ENCODE measurements around the gene ADORA1.

Gene ADORA1

GRCh38 chr1:203095061-203095690 is 32.4 kb upstream of the ADORA1 start:
- DNase-seq = no peak

GRCh38 chr1:203096566-203096965 is 31.0 kb upstream of the ADORA1 start:
- no peak for DNase-seq

- DNase-seq = no peak
These were observed 30.5 kb upstream of the ADORA1 start for GRCh38 chr1:203097001-203097400.

DNA sequence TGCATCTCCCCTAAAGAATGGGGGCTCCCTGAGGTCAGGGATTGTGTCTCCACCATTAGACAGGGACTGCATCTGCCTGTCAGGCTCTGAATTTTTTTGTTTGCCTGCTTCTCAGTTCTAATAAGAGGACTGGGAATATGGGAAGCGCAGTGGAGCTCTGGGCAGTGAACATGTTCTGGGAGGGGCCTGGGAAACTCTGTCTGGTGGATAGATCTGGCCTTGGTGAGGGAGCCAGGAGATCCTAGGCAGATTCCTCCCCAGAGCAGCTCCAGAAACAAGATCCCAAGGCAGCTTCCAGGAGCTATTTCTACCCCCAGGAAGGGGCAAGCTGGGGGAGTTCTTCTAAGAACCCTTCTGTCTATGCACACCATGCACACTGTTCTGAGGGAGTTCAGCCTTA is 29.1 kb upstream of the ADORA1 start:
- no peak for DNase-seq

GRCh38 chr1:203098914-203099520 is 28.5 kb upstream of the ADORA1 start:
- DNase-seq = no peak

DNA sequence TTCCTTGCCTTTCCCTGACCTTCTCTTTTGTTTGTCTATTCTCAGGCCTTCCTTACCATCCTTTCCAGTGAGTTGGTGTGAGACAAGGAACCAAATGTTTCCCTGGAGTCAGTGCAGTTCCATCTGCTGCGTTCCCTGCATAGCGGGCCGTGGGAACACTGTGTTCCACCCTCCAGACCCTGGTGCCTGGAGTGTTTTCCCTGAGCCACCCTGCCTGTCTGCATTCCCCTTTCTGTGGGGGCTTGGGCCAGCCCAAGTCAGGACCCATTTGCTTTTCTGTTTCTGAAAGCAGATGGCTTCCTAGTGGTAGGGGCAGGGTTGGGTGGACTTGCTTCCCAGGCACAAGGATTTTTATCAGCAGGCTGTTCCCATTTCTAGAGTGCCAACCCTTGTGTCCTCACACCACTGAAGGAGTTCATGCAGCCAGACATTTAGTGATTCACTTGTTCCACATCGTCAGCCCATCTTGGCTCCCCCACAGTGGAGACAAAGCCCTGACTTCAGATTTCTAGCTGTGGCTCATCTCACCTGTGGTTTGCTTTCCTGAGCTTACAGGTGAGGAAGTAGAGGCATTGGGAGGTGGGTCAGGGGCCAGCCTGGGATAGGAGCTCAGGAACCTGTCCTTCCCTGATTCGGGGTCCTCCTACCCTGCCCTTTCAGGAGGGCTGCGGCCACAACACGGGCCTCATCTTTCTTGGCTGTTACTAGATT is 27.6 kb upstream of the ADORA1 start:
- no peak for DNase-seq

DNA sequence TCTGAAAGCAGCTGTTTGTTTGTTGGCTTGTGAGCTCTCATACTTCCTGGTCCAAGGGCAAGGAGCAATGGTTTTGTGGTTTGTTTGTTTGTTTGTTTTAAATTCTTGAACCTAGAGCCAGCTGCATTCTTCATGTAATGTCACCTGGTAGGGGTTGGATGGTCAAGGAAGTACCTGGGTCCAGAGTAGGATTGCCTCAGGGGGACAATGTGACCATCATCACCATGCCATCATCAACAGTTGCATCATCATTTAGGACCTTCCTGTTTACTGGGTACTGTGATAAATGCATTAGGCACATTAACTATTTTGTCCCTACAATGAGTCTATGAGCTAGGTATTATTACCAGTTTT is 27.0 kb upstream of the ADORA1 start:
- DNase-seq = no peak

DNA sequence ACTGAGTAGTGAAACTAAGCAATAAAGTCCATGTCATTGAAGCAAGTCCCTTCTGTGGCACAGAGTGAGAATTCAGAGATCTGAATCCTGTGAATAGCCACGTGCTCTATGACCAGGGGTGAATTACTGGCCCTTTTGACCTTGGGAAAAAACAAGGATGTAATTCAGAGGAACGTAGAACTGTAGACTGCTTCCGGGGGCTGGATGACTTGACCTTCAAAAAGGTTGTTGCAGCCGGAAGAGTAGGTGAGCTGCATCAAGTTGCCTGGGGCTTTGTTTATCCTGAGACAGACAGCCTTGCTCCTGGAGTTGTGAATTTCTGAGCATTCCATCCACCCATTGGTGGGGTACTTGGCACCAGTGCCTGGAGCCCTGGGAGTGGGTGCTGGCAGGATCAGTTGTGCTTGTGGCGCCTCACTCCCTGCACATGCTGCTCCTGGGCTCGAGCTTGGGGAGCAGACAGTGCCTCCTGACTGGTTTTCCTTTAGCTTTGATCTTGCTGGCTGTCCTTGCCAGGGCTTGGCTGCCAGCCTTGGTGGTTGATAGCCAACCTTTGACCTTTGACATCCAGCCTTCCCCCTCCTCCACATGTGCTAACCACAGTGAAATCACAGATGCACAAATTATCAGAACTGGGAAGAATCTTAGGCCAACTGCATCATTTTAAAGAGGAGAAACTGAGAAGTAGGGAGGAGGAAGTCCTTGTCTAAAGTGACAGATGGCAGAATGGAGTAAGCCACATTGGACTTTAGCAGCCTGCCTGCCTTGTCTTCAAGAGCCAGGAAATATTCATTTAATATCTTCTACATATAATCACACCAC is 25.5 kb upstream of the ADORA1 start:
- no peak for DNase-seq

GRCh38 chr1:203103216-203103615 is 24.3 kb upstream of the ADORA1 start:
- DNase-seq = no peak

DNA sequence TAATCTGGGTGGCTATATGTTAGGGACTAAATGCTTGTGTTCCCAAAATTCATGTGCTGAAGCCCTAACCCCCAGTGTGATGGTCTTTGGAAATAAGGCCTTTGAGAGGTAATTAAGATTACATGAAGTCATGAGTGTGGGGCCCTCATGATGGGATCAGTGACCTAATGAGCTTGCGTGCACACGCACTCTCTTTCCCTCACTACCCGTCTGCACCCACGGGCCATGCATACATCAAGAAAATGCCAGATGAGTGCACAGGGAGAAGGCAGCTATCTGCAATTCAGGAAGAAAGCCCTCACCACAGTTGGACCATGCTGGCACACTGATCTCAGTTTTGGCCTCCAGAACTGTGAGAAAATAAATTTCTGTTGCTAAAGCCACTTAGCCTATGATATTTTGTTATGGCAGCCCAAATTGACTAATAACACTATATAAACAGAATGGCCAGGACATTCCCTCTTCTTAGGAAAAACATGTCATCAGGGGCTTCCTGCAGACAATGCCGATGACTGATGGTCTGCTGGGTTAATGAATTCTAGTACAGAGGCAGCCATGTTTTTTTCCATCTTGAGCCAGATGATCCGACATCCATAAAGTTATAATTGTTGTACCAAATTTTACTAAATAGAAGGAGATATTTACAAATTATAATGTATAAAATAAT is 23.6 kb upstream of the ADORA1 start:
- DNase-seq = no peak

DNA sequence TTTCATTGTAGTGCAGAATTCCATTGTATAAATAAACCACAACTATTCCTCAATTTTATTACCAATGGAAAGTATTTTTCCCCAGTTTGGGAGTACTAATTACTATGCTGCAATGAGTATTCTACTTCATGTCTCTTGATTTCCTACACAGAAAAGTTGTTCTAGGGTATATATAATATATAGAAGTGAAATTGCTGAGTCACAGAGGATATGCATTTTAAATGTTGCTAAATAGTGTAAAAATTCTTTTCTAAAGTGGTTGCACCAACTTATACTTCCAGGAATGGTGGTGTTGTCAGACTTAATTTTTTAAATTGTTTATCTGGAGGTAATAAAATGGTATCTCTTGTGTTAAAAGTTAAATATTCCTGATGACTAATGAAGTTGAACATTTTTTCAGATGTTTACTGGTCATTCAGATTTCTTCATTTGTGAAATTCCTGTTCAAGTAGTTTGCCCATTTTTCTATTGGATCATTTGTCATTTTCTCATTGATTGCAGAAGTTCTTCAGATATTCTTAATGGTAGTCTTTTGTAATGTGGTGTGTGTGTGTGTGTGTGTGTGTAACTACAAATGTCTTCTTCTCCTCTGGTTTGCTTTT is 22.6 kb upstream of the ADORA1 start:
- DNase-seq = no peak

- no peak for DNase-seq
These were observed 15.1 kb upstream of the ADORA1 start for GRCh38 chr1:203112475-203112874.

DNA sequence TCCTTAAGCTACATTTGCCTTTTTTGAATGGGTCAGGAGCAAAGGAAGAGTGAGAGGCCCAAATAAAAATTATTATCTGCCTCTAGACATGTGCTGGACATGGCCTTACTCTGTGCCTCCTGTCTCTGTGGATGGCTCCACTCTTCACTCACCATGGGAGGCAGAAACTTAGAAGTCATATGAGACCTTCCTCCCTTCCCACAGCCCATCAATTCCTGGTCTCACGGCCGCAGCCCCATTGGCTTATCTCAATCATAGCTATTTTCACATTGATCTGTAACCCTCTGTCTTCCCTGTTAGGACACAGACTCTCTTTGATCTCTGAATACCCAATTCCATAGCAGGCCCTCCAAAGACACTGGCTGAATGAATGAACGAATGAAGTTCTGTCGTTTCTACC is 14.2 kb upstream of the ADORA1 start:
- DNase-seq = no peak

GRCh38 chr1:203114202-203114601 is 13.3 kb upstream of the ADORA1 start:
- DNase-seq = no peak

- DNase-seq = peak; percentile 6
These were observed 11.3 kb upstream of the ADORA1 start for GRCh38 chr1:203116091-203116820.

DNA sequence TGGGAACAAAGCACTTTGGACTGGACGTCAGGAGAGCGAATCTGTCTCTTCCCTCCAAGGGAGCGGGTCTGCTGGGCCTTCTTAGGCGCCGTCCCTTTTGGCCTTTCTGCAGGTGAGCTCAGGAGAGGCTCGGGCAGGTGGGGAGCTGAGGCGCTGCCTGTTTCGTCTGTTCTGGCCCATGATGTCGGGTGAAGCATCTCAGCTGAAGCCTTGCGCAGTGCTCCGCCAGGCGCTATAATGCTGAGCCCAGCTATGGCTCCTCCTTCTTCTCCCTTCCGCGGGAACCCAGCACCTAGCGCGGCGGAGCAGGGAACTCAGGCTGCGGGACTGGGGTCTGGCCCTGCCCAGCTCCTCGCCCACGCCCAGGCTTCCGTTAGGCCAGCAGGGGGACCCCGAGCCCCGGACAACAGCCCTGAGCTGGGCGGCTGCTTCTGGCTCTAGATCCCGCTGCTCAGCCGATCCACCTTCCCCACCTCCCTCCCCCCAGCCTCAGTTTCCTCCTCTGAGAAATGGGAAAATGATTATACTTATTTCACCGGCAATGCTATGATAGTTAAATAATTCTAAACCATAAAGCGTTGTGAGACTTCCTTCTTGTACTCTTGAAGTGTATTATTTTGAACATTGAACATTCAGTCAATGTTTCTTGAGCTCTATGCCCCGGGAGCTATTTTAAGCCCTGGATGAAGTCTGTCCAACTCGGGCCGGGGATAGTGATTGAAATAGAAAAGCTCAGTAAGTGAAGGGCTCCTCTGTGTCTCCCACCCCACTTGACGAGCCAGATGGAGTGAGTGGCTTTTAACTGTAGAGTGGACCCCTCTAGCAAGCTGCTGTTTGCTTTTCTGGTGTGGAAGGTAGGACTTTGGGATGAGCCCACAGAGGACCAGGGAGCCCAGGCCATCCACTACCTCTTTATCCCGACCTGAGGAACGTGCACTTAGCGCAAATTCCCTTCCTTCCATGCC is 9.6 kb upstream of the ADORA1 start:
- no peak for DNase-seq

DNA sequence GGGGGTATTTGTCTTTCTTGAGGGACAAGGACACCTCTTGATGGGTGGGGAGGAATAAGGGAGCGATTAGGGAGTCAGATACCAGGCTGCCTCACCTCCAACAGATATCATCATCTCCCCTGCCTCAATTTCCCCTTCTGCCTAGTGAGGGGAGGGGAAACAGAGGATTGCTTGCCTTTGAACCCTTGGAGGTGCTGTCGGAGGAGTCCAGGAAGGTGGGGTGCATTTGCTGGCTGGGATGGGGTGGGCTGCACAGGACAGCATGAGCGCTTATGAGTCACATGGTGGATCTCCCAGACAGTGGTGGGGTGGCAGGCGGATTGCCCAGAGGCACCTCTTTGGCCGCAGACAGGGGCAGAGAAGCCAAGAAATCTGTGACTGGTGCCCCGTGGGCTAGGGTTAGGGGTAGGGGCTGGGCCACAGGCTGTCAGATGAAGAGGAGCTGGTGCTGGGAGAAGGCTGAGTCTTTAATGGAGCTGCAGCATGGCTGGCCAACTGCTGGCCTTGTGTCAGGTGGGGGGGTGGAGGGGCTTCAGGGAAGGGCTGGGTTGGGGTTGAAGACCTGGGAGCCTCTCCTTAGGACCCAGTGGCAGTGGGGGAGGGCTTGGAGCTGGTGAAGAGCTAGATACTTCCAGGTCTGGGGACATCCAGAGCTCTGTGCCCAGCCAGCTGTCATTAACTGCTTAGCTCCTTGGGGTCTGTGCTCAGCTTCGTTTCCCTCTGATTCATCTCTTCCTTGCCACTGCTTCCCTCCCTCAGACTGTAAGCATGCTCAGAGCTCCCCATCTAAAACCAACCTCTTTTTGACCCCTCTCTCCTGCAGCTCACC is 7.0 kb upstream of the ADORA1 start:
- DNase-seq = no peak

- no peak for DNase-seq
These were observed 6.1 kb upstream of the ADORA1 start for GRCh38 chr1:203121186-203122015.

DNA sequence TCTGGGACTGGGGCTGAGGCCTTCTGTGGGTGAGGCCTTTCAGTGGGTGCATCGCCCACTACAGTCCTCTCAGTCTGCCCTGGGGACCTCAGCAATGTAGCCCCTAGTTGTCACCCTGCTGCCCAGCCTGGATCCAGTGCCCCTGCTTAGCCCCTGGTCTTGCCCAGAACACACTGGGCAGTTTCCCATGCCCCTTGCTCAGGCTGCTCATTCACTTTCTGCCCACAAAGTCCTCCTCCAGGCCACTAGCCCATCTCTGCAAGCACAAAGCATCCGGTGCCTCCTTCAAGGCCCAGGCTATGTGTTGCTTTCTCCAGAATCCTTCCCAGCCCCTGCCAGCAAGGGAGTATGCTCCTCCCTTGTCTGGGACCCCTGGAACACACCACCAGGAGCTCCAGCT is 5.4 kb upstream of the ADORA1 start:
- DNase-seq = no peak

Data from NCI-H1105 treated with DMSO at 0.1 percent for 48 hours (cell line).